ENCODE measurements around the gene VEGFC. TPM values are rescaled to one million over a fixed set of nuclear protein-coding genes. Genes with fewer than 3 reads are reported as not detected.

Gene VEGFC
- total RNA-seq, 1 donor from 2014 or later: 0.67 TPM

GRCh38 chr4:176758323-176758722, 34.4 kb downstream of the VEGFC start:
- no peak overlapping the region for H3K27ac Mint-ChIP-seq
- H3K9me3 Mint-ChIP-seq (ENCODE audit: low read depth): no peaks in the 10 kb centered on the region
- H3K27me3 Mint-ChIP-seq: no peaks in the 10 kb centered on the region
- no peaks in the 10 kb centered on the region for H3K4me1 Mint-ChIP-seq (ENCODE audit: low read depth)
- TF ChIP-seq, protein P1, sequence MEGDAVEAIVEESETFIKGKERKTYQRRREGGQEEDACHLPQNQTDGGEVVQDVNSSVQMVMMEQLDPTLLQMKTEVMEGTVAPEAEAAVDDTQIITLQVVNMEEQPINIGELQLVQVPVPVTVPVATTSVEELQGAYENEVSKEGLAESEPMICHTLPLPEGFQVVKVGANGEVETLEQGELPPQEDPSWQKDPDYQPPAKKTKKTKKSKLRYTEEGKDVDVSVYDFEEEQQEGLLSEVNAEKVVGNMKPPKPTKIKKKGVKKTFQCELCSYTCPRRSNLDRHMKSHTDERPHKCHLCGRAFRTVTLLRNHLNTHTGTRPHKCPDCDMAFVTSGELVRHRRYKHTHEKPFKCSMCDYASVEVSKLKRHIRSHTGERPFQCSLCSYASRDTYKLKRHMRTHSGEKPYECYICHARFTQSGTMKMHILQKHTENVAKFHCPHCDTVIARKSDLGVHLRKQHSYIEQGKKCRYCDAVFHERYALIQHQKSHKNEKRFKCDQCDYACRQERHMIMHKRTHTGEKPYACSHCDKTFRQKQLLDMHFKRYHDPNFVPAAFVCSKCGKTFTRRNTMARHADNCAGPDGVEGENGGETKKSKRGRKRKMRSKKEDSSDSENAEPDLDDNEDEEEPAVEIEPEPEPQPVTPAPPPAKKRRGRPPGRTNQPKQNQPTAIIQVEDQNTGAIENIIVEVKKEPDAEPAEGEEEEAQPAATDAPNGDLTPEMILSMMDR (IDR thresholded peaks at IDR 0.05; ENCODE audit: unreplicated experiment): no peak
- DNase-seq (ENCODE audit: low spot score, unreplicated experiment): no peak
- no peaks in the 10 kb centered on the region for H3K36me3 Mint-ChIP-seq (ENCODE audit: insufficient read depth)
- H3K4me3 Mint-ChIP-seq (ENCODE audit: low read depth): no peak overlapping the region

DNA sequence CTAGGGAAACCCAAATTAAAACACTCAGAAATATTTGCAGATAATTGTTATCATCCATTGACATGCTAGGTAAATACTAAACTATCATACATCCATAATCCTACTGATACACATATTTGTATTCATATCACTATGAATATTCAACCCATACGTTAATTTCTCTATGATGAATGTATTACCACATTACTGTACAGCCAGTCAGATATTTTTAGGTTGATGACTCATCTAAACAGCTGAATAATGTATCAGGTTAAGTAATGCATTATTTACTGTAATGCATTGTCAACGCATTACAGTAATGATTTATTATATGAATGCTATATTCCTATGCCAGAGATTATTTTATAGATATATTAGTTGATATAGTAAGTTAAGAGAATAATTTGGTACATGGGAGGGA, 37.1 kb downstream of the VEGFC start:
- Mint-ChIP-seq H3K9me3 (ENCODE audit: low read depth) (no peaks in the 10 kb centered on the region), H3K36me3 (ENCODE audit: insufficient read depth) (no peaks in the 10 kb centered on the region), H3K27me3 (no peaks in the 10 kb centered on the region), H3K4me1 (ENCODE audit: low read depth) (no peaks in the 10 kb centered on the region), H3K4me3 (ENCODE audit: low read depth) (no peak overlapping the region), H3K27ac (no peak overlapping the region)
- no peak for DNase-seq (ENCODE audit: low spot score, unreplicated experiment)
- TF ChIP-seq, protein P1 (IDR thresholded peaks at IDR 0.05; ENCODE audit: unreplicated experiment): no peak

GRCh38 chr4:176755001-176755400, 37.7 kb downstream of the VEGFC start:
- H3K27ac Mint-ChIP-seq: no peak overlapping the region
- no peaks in the 10 kb centered on the region for H3K27me3 Mint-ChIP-seq
- no peaks in the 10 kb centered on the region for H3K36me3 Mint-ChIP-seq (ENCODE audit: insufficient read depth)
- TF ChIP-seq, protein P1 (IDR thresholded peaks at IDR 0.05; ENCODE audit: unreplicated experiment): no peak
- no peaks in the 10 kb centered on the region for H3K4me1 Mint-ChIP-seq (ENCODE audit: low read depth)
- DNase-seq (ENCODE audit: low spot score, unreplicated experiment): no peak
- no peak overlapping the region for H3K4me3 Mint-ChIP-seq (ENCODE audit: low read depth)
- H3K9me3 Mint-ChIP-seq (ENCODE audit: low read depth): no peaks in the 10 kb centered on the region

DNA sequence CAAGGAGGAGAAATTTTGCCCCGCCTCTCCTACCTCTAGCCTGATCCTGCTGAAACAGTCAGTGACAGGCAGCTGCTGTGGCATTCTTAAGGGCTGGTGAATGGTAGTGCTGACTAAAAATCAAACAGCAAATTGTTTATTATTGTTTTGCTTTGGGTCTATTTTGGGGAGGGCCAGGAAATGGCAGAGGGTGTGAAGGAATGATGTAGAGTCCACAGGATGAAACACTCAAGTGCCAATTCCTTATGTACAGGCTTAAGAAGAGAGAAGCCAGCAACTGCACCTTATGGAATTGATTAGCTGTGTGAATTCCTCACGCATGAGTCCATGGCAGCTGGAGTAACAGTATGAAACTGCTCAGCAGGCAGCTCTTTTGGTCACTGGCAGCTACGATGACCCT, 39.7 kb downstream of the VEGFC start:
- TF ChIP-seq, protein P1 (IDR thresholded peaks at IDR 0.05; ENCODE audit: unreplicated experiment): no peak
- Mint-ChIP-seq H3K27me3 (no peaks in the 10 kb centered on the region), H3K27ac (peak overlapping the region; percentile 60), H3K4me1 (ENCODE audit: low read depth) (no peaks in the 10 kb centered on the region), H3K9me3 (ENCODE audit: low read depth) (no peaks in the 10 kb centered on the region), H3K4me3 (ENCODE audit: low read depth) (no peak overlapping the region), H3K36me3 (ENCODE audit: insufficient read depth) (no peaks in the 10 kb centered on the region)
- no peak for DNase-seq (ENCODE audit: low spot score, unreplicated experiment)

DNA sequence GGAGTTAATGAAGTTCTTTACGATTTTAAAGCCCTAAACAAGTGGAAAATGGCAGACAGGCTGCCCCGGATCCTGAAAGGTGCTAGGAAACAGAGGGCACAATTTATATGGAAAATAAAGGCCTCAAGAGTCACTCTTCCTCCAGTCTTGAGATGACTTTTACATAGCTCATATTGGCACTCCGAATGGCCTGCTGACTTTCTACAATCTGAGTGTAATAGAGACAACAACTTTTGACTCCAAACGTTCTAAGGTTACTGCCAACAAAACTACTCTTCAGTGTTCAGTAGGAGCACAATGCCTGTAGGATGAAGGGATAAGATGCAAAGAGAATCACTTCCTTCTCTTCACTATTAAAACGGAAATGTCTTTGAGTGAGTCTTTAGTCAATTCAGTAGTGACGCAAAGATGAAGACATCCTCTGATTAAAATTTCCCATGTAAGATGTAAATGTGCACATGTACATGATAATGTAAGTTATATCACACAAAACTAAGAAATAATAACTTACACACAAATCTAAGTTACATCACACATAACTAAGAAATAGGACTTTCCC, 40.5 kb downstream of the VEGFC start:
- Mint-ChIP-seq H3K4me3 (ENCODE audit: low read depth) (no peak overlapping the region), H3K36me3 (ENCODE audit: insufficient read depth) (no peaks in the 10 kb centered on the region), H3K4me1 (ENCODE audit: low read depth) (no peaks in the 10 kb centered on the region), H3K27ac (no peak overlapping the region), H3K27me3 (no peaks in the 10 kb centered on the region), H3K9me3 (ENCODE audit: low read depth) (no peaks in the 10 kb centered on the region)
- TF ChIP-seq, protein P1 (IDR thresholded peaks at IDR 0.05; ENCODE audit: unreplicated experiment): no peak
- no peak for DNase-seq (ENCODE audit: low spot score, unreplicated experiment)
